Measurements from ENCODE around the gene CPSF2. TPM values are rescaled to one million over a fixed set of nuclear protein-coding genes. Genes with fewer than 3 reads are reported as not detected.

Gene CPSF2
- total RNA-seq, 4 donors from 2014 or later: 32.8 to 62.4 (median 39.3) TPM

- no peak for ATAC-seq
- WGBS, 2 donors (ENCODE audit: low coverage in 1 of 2): 50% methylated on average over 2 of the region's 5 CpGs; no CpG with 5 or more reads in 1 of the 2 donors
- no peak overlapping the region for H3K4me3 ChIP-seq
Measured at GRCh38 chr14:92198804-92199203, 77.0 kb downstream of the CPSF2 start.

GRCh38 chr14:92199763-92200162 lies 78.0 kb downstream of the CPSF2 start:
- H3K4me1 ChIP-seq: no peaks in the 10 kb centered on the region
- no peak overlapping the region for H3K4me3 ChIP-seq
- no peak for ATAC-seq
- peaks cover 15% of the 10 kb centered on the region for H3K27me3 ChIP-seq
- no peak for TF ChIP-seq CTCF (IDR thresholded peaks at IDR 0.05)
- TF ChIP-seq POLR2AphosphoS5 (IDR thresholded peaks at IDR 0.05): no peak
- no peak for TF ChIP-seq EP300 (IDR thresholded peaks at IDR 0.05)
- WGBS, 2 donors (ENCODE audit: low coverage in 1 of 2): 50 to 71% methylated on average over 1 to 2 of the region's 6 CpGs
- H3K27ac ChIP-seq: no peak overlapping the region
- no peaks in the 10 kb centered on the region for H3K9me3 ChIP-seq
- H3K36me3 ChIP-seq: no peaks in the 10 kb centered on the region

More at GRCh38 chr14:92198804-92199203, 77.0 kb downstream of the CPSF2 start:
- Histone ChIP-seq H3K4me1 (no peaks in the 10 kb centered on the region), H3K36me3 (no peaks in the 10 kb centered on the region), H3K9me3 (no peaks in the 10 kb centered on the region), H3K27ac (no peak overlapping the region), H3K27me3 (peaks cover 15% of the 10 kb centered on the region)
- TF ChIP-seq CTCF (IDR thresholded peaks at IDR 0.05) (no peak), POLR2A (IDR thresholded peaks at IDR 0.05) (no peak), POLR2AphosphoS5 (IDR thresholded peaks at IDR 0.05) (no peak), EP300 (IDR thresholded peaks at IDR 0.05) (no peak)

GRCh38 chr14:92203116-92203515 lies 81.3 kb downstream of the CPSF2 start:
- no peak for ATAC-seq
- Histone ChIP-seq H3K36me3 (no peaks in the 10 kb centered on the region), H3K9me3 (no peaks in the 10 kb centered on the region), H3K4me1 (no peaks in the 10 kb centered on the region), H3K27me3 (peaks cover 15% of the 10 kb centered on the region), H3K4me3 (no peak overlapping the region), H3K27ac (no peak overlapping the region)
- 79 to 87% methylated on average over 3 to 5 of the region's 7 CpGs for WGBS, 2 donors (ENCODE audit: low coverage in 1 of 2)
- TF ChIP-seq EP300 (IDR thresholded peaks at IDR 0.05) (no peak), POLR2AphosphoS5 (IDR thresholded peaks at IDR 0.05) (no peak)

GRCh38 chr14:92204792-92205191 lies 83.0 kb downstream of the CPSF2 start:
- no peak for TF ChIP-seq POLR2A (IDR thresholded peaks at IDR 0.05)
- WGBS, 2 donors (ENCODE audit: low coverage in 1 of 2): 81 to 83% methylated on average over 2 of the region's 2 CpGs
- Histone ChIP-seq H3K9me3 (no peaks in the 10 kb centered on the region), H3K36me3 (no peaks in the 10 kb centered on the region), H3K27me3 (peaks cover 9% of the 10 kb centered on the region), H3K4me3 (no peak overlapping the region), H3K4me1 (no peaks in the 10 kb centered on the region), H3K27ac (no peak overlapping the region)
- ATAC-seq: no peak

GRCh38 chr14:92207012-92207927 lies 85.5 kb downstream of the CPSF2 start:
- H3K9me3 ChIP-seq: no peaks in the 10 kb centered on the region
- no peaks in the 10 kb centered on the region for H3K4me1 ChIP-seq
- H3K27ac ChIP-seq: no peak overlapping the region
- H3K4me3 ChIP-seq: no peak overlapping the region
- WGBS, 2 donors (ENCODE audit: low coverage in 1 of 2): 55 to 94% methylated on average over 3 to 10 of the region's 17 CpGs
- H3K36me3 ChIP-seq: no peaks in the 10 kb centered on the region
- peaks cover 4% of the 10 kb centered on the region for H3K27me3 ChIP-seq
- TF ChIP-seq POLR2AphosphoS5 (IDR thresholded peaks at IDR 0.05): no peak
- TF ChIP-seq POLR2A (IDR thresholded peaks at IDR 0.05): no peak
- no peak for TF ChIP-seq CTCF (IDR thresholded peaks at IDR 0.05)
- no peak for TF ChIP-seq EP300 (IDR thresholded peaks at IDR 0.05)
- ATAC-seq: peak; percentile 28

GRCh38 chr14:92207928-92208265 lies 86.1 kb downstream of the CPSF2 start:
- Histone ChIP-seq H3K27ac (no peak overlapping the region), H3K9me3 (no peaks in the 10 kb centered on the region), H3K4me3 (no peak overlapping the region), H3K36me3 (no peaks in the 10 kb centered on the region), H3K4me1 (no peaks in the 10 kb centered on the region), H3K27me3 (peaks cover 4% of the 10 kb centered on the region)
- TF ChIP-seq POLR2A (IDR thresholded peaks at IDR 0.05) (no peak), EP300 (IDR thresholded peaks at IDR 0.05) (no peak), CTCF (IDR thresholded peaks at IDR 0.05) (no peak)
- ATAC-seq: no peak
- 100% methylated on average over 1 of the region's 6 CpGs; no CpG with 5 or more reads in 1 of the 2 donors for WGBS, 2 donors (ENCODE audit: low coverage in 1 of 2)
